HCT116 (cell line): ENCODE data around the gene ACYP2. TPM values are rescaled to one million over a fixed set of nuclear protein-coding genes. Genes with fewer than 3 reads are reported as not detected.

Experiments
- ATAC-seq: fragments of 200-7000 bp; cut with Tn5 transposase; 2 replicates; pipeline ENCODE4 v1.9.1; 2020; ENCODE audit warnings: mild to moderate bottlenecking, moderate library complexity
- BruUV-seq: library from RNA; stranded (reverse); fragments of 400-500 nt; replicated peaks from 2 replicates; lab custom pipeline; 2021; lab: Mats Ljungman, UMichigan
- CTCF ChIA-PET: fragments of 300-600 bp; sonication (Branson Sonifier 250); formaldehyde crosslinking; loops from one replicate; lab custom pipeline; 2021; ENCODE audit warnings: antibody characterized with exemption; lab: Charles Lee
- POLR2A ChIA-PET: fragments of 300-600, 350-600 bp; sonication (Branson Sonifier 250); formaldehyde crosslinking; loops from one replicate; lab custom pipeline; 2021; ENCODE audit warnings: antibody characterized with exemption; lab: Charles Lee
- RAD21 ChIA-PET, 2 experiments: fragments of 300-600 bp; sonication (Branson Sonifier 250); formaldehyde crosslinking; loops; one replicate each; lab custom pipeline; 2023; ENCODE audit warnings: low total read pairs in 2 of 2; ENCODE audit not compliant: uncharacterized antibody in 2 of 2, unreplicated experiment in 2 of 2, low non-redundant PET in 1 of 2; lab: Charles Lee
- DNase-seq: peaks from one replicate; pipeline ENCODE4 v3.0.0-alpha.2; 2010; ENCODE audit warnings: low read depth, low spot score
- H2AFZ ChIP-seq: fragments of 200-600 bp; shearing (Covaris generic), sonication (generic); 2 replicates; pipeline ENCODE4 v1.6.1; 2017; ENCODE audit warnings: low read depth, mixed run types, mixed read lengths, antibody characterized with exemption, low read length; ENCODE audit not compliant: poor library complexity, severe bottlenecking
- H3K27ac ChIP-seq: 2 replicates; pipeline ENCODE4 v1.5.1; 2012; ENCODE audit warnings: low read depth, low read length
- H3K27me3 ChIP-seq: fragments of 200-600 bp; sonication (generic); 2 replicates; pipeline ENCODE4 v1.6.1; 2016; ENCODE audit warnings: mixed run types, low read length, mixed read lengths; ENCODE audit not compliant: insufficient read depth
- H3K36me3 ChIP-seq, 2 experiments: fragments of 200-500 bp in 1 of 2; fragments of 200-600 bp in 1 of 2; sonication (Bioruptor generic) in 1 of 2; sonication (generic) in 1 of 2; 2 replicates each; pipeline versions ENCODE4 v1.5.1 to v1.6.1; 2014 to 2016; ENCODE audit warnings: low read length in 2 of 2, inconsistent platforms in 1 of 2, mixed read lengths in 1 of 2, mixed run types in 1 of 2; ENCODE audit not compliant: insufficient read depth in 2 of 2, control insufficient read depth in 1 of 2
- H3K4me1 ChIP-seq, 2 experiments: fragments of 200-600 bp in 1 of 2; sonication (generic) in 1 of 2; 2 replicates each; pipeline versions ENCODE4 v1.5.1 to v1.6.1; 2012 to 2017; ENCODE audit warnings: low read length in 2 of 2, inconsistent platforms in 1 of 2, mild to moderate bottlenecking in 1 of 2, mixed read lengths in 1 of 2, mixed run types in 1 of 2, moderate library complexity in 1 of 2; ENCODE audit not compliant: insufficient read depth in 2 of 2, control insufficient read depth in 1 of 2
- H3K4me2 ChIP-seq: fragments of 200-600 bp; sonication (generic); 2 replicates; pipeline ENCODE4 v1.6.1; 2017; ENCODE audit warnings: mixed run types, low read length, mixed read lengths
- H3K4me3 ChIP-seq, 2 experiments: fragments of 200-600 bp in 1 of 2; sonication (generic) in 1 of 2; replicated peaks in 1 of 2; 2 replicates each; pipeline ENCODE4 v1.5.1; 2011 to 2016; ENCODE audit warnings: low read length in 2 of 2, control low read depth in 1 of 2, low read depth in 1 of 2, mild to moderate bottlenecking in 1 of 2, mixed read lengths in 1 of 2, mixed run types in 1 of 2
- H3K79me2 ChIP-seq: fragments of 200-600 bp; sonication (generic); 2 replicates; pipeline ENCODE4 v1.6.1; 2017; ENCODE audit warnings: mild to moderate bottlenecking, mixed run types, low read length, moderate library complexity, mixed read lengths; ENCODE audit not compliant: insufficient read depth
- H3K9ac ChIP-seq: fragments of 200-600 bp; sonication (generic); 2 replicates; pipeline ENCODE4 v1.6.1; 2016; ENCODE audit warnings: low read length, mixed read lengths
- H3K9me2 ChIP-seq: fragments of 200-600 bp; sonication (generic), shearing (Covaris generic); 2 replicates; pipeline ENCODE4 v1.6.1; 2017; ENCODE audit warnings: mixed run types, mild to moderate bottlenecking, moderate library complexity; ENCODE audit not compliant: insufficient read depth
- H3K9me3 ChIP-seq, 2 experiments: fragments of 200-500 bp in 1 of 2; fragments of 200-600 bp in 1 of 2; sonication (Bioruptor generic) in 1 of 2; sonication (generic) in 1 of 2; 2 replicates each; pipeline ENCODE4 v1.6.1; 2014 to 2017; ENCODE audit warnings: low read length in 2 of 2, mixed read lengths in 2 of 2, inconsistent platforms in 1 of 2, low read depth in 1 of 2, mild to moderate bottlenecking in 1 of 2, mixed run types in 1 of 2, moderate library complexity in 1 of 2; ENCODE audit not compliant: control insufficient read depth in 1 of 2, insufficient read depth in 1 of 2
- H4K20me1 ChIP-seq: fragments of 200-600 bp; sonication (generic), shearing (Covaris generic); 2 replicates; pipeline ENCODE4 v1.6.1; 2017; ENCODE audit warnings: mixed run types, mild to moderate bottlenecking, moderate library complexity; ENCODE audit not compliant: insufficient read depth
- CBX3 ChIP-seq: IDR thresholded peaks from 2 replicates; pipeline ENCODE4 v1.6.1; 2012; ENCODE audit warnings: low read depth
- CEBPB ChIP-seq: IDR thresholded peaks from 2 replicates; pipeline ENCODE4 v1.6.1; 2012; ENCODE audit warnings: low read depth
- CTCF ChIP-seq, 3 experiments: fragments of 200-600 bp in 1 of 3; sonication (generic) in 1 of 3; IDR thresholded peaks in 2 of 3; conservative IDR thresholded peaks in 1 of 3; 2 replicates each; pipeline ENCODE4 v1.5.1; 2012 to 2017; ENCODE audit warnings: low read depth in 2 of 3, low read length in 2 of 3, antibody characterized with exemption in 1 of 3, borderline replicate concordance in 1 of 3, control low read depth in 1 of 3, mild to moderate bottlenecking in 1 of 3, mixed read lengths in 1 of 3, mixed run types in 1 of 3, moderate library complexity in 1 of 3; ENCODE audit not compliant: insufficient read depth in 1 of 3
- ELF1 ChIP-seq: IDR thresholded peaks from 2 replicates; pipeline ENCODE4 v1.6.1; 2012; ENCODE audit warnings: low read depth, borderline replicate concordance
- EZH2 ChIP-seq: fragments of 200-600 bp; sonication (generic); IDR thresholded peaks from 2 replicates; pipeline ENCODE4 v1.6.1; 2017; ENCODE audit warnings: antibody characterized with exemption, mixed run types
- JUND ChIP-seq: IDR thresholded peaks from 2 replicates; pipeline ENCODE4 v1.6.1; 2012
- POLR2AphosphoS5 ChIP-seq: IDR thresholded peaks from 2 replicates; pipeline ENCODE4 v1.6.1; 2011; ENCODE audit warnings: mild to moderate bottlenecking, low read depth, low read length, moderate library complexity
- RAD21 ChIP-seq: IDR thresholded peaks from 2 replicates; pipeline ENCODE4 v1.6.1; 2012; ENCODE audit warnings: low read depth, mild to moderate bottlenecking
- SP1 ChIP-seq: IDR thresholded peaks from 2 replicates; pipeline ENCODE4 v1.6.1; 2012; ENCODE audit warnings: low read depth
- ZBTB33 ChIP-seq: IDR thresholded peaks from 2 replicates; pipeline ENCODE4 v1.6.1; 2011; ENCODE audit warnings: mild to moderate bottlenecking, low read length, moderate library complexity; ENCODE audit not compliant: insufficient replicate concordance; ENCODE audit errors: extremely low read depth
- ZFX ChIP-seq: fragments of 450-650 bp; IDR thresholded peaks from 2 replicates; pipeline ENCODE4 v1.6.1; 2017
- ZNF274 ChIP-seq: fragments of 200-500 bp; sonication (Bioruptor generic); IDR thresholded peaks from 2 replicates; pipeline ENCODE4 v1.6.1; 2014; ENCODE audit warnings: mild to moderate bottlenecking, low read depth, low read length, inconsistent platforms
- intact Hi-C: fragments of 100-400 bp; cut with micrococcal nuclease; formaldehyde crosslinking; loops from 2 replicates; pipeline ENCODE4 v1.10.0; 2022
- total RNA-seq: library from RNA; stranded (reverse); gene quantifications from one replicate; pipeline ENCODE4 v1.2.1, GENCODE V29; 2021; ENCODE audit not compliant: unreplicated experiment

Gene ACYP2
- total RNA-seq, 1 experiment from 2014 or later, result 9.4 TPM

- TF ChIP-seq CTCF (IDR thresholded peaks at IDR 0.05 in 2 of 3, conservative IDR thresholded peaks at IDR 0.05 in 1 of 3; ENCODE audit: borderline replicate concordance in 1 of 3, insufficient read depth in 1 of 3, low read depth in 2 of 3, low read length in 2 of 3) (no peak), CBX3 (no peak), RAD21 (no peak), POLR2AphosphoS5 (no peak), ZNF274 (no peak), SP1 (no peak)
- TF ChIP-seq, all 23 proteins: peak for 0
These were observed 142.8 kb downstream of the ACYP2 start (continued) for GRCh38 chr2:54258166-54258565.

GRCh38 chr2:54259413-54260240 lies 144.2 kb downstream of the ACYP2 start:
- Histone ChIP-seq H3K4me2 (no peak overlapping the region), H3K27ac (no peak overlapping the region), H3K9me3 (no peaks in the 10 kb centered on the region), H2AFZ (no peak overlapping the region), H3K36me3 (no peaks in the 10 kb centered on the region), H3K4me3 (no peak overlapping the region), H4K20me1 (no peaks in the 10 kb centered on the region), H3K4me1 (no peaks in the 10 kb centered on the region), H3K9me2 (no peaks in the 10 kb centered on the region), H3K27me3 (no peaks in the 10 kb centered on the region), H3K9ac (no peak overlapping the region), H3K79me2 (no peaks in the 10 kb centered on the region)
- TF ChIP-seq EZH2 (no peak), ELF1 (no peak), ZFX (no peak), ZBTB33 (no peak), SP1 (no peak), CEBPB (no peak), POLR2AphosphoS5 (no peak), JUND (no peak), ZNF274 (no peak)
- no TSS peak for BruUV-seq
- POLR2A ChIA-PET, result no interaction called here
- CTCF ChIA-PET, result no interaction called here
- DNase-seq, result no peak
- ATAC-seq, result no peak
- RAD21 ChIA-PET, result no interaction called here
- intact Hi-C loops, result no loop called here
